Measurements from ENCODE around the gene MED13L.
"Not testable (repeated sequence)": the region's sequence is repeated elsewhere in the genome, so short reads cannot be mapped to it uniquely, and the experiment has no call there.

MED13L gene

DNA sequence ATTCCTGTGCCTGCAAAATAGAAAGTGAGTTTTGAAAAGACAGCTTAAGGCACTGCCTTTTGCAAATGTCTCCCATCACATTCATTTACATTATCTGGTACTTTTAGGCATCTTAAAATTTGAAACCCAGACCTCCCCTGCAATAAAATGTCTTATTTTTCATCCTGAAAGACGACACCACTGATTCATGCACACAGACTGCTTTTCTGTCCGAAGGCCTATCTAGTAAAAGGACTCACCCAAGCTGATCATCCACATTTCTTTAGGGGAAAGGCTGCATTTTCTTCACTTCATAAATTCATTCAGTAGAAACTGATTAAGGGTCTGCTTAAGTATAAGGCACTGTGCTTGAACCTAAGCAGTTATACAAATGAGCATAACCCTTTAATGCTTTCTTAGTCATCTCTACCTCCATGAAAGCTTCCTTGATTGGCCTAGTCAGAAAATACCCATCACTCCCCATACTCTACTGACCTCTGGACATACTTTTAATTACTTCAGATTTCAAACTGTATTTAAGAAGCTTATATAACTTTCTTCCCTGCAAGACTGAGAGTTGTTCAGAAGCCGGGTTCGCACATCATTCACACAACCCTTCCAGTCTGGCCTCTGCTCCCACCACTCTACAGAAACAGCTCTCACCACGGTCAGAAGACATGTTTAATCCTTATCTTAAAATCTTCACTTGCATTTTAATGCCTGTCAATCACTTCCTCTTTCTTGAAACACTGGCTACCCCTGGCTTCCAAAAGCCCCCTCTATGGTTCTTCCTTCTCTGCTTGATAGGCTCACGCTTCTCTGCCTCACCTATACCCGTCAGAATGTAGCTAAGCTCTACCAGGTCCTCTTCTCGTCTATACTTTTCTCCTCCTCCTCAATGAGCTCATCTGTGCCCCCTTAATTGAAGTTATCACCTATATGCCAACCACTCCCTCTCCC, 288.6 kb downstream of the MED13L start:
- DNase-seq (ENCODE audit: extremely low read depth in 1 of 2, low read depth in 1 of 2) = no peak

DNA sequence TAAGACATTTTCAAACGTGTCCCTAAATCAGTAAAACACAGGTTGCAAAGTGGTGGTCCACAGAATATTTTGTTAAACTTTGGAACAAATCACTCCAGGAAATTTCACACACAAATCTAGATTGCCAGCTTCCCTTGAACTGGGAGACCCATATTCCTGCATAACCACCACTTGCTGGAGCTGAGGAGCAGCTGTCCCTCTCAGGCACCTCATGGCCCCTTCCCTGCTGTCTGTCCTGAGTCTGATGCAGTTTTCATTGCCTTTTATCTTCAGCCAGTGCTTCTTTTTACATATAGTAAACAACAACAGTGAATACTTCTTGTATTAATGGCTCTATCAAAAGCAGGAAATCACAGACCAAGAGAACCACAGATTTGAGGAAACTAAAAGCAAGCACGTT, 289.3 kb downstream of the MED13L start:
- DNase-seq (ENCODE audit: extremely low read depth in 1 of 2, low read depth in 1 of 2) = no peak

DNA sequence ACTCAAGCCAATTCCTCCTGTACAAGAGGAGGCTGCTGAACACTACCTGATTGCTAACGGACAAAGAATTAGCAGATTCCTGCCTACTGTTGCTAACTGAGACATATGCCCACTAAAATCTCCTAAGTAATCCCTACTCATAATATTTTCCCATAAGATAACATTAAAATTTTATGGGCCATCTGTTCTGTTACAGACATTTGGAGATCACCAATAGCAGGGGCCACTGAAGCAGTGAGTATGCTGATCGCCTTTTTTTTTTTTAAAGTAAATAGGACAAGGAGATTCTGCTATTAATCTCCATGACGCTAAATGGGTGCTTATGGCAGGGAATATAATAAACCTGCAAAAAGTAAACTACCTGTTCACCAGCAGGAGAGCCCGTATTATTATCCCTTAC, 292.9 kb downstream of the MED13L start:
- no peak for DNase-seq (ENCODE audit: extremely low read depth in 1 of 2, low read depth in 1 of 2)

DNA sequence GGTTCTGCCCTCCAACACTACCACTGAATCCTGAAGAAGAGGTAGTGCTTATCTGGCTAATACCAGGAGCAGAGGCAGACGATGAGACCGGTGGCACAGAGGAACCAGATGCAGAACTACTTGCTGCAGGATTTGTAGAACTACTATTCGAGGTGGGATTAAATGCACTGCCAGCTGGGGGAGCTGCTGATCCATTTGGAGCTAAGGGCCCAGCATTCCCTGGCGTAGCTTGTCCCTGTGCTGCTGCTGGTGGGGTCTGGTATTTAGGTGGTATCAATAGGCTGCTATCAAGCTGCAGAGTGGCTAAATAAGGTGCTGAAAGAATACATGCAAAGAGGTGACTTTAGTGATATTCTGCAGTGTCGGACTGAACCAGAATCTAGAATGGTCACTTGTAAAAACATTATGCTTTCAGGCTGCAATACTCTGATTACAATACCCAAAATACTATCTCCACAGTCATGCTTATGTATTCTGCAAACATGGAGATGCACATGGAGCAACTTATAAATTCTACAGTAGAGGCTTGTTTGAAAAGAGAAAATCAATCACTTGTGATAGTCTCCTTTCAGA, 294.2 kb downstream of the MED13L start:
- no peak for DNase-seq (ENCODE audit: extremely low read depth in 1 of 2, low read depth in 1 of 2)

DNA sequence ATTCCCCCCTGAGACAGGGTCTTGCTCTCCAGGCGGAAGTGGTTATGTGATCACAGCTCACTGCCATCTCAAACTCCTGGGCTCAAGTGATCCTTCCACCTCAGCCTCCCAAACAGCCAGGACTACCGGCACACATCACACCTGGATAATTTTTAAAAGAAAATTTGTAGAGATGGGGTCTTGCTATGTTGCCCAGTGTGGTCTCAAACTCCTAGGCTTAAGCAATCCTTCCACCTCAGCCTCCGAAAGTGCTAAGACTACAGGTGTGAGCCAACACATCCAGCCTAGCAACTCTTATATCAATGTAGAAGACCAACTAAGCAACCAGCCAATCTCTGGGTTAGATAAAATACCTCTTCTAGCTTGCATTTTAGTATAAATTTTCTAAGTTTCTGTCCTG, 297.2 kb downstream of the MED13L start:
- no peak for DNase-seq (ENCODE audit: extremely low read depth in 1 of 2, low read depth in 1 of 2)

DNA sequence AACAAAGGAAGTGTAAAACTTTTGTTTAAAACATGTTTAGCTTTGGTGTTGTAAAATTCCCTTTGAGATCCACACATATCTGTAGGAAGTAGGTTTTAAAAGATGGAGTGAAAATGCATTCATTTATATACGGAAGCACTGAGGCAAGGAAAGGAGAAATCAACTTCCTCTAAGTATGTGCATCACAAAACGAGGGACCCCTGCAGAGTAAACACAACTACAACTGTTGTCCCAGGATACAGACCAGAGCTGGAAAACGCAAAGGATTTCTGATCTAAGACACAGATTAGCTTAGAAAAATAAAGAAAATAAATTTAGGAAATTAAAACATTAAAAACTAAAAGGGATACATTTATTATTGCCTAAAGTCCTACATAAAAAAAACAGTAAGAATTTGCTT, 297.6 kb downstream of the MED13L start:
- DNase-seq (ENCODE audit: extremely low read depth in 1 of 2, low read depth in 1 of 2) = no peak

DNA sequence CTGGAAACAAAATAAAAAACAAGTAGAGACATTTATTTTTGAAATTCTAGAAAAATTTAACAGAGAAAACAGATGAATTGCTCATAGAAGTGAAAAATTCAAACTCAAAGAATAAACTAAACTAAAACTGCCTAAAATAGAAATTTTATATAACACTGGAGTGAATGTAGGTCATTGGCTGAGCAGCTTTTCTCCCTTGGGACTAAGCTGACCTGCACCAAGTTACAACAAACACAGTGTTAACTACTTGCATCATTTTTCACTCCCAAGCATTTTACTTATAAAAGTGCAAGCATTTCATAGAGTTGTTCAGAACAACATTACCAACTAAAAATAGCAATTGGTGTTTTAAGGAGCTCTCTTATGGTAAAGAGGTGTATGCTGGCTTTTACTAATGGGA, 298.1 kb downstream of the MED13L start:
- no peak for DNase-seq (ENCODE audit: extremely low read depth in 1 of 2, low read depth in 1 of 2)

DNA sequence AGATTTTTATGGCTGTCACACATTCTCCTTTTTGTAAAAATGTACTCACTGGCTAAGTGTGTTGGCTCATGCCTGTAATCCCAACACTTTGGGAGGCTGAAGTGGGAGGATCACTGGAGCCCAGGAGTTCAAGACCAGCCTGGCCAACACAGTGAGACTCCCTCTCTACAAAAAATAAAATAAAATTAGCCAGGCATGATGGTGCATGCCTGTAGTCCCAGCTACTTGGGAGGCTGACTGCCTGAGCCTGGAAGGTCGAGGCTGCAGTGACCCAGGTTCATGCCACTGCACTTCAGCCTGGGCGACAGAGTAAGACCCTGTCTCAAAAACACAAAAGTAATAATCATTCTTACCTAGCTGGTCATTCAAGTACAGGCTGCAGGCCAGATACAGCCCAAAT, 300.7 kb downstream of the MED13L start:
- not testable (repeated sequence) for DNase-seq (ENCODE audit: extremely low read depth in 1 of 2, low read depth in 1 of 2)

DNA sequence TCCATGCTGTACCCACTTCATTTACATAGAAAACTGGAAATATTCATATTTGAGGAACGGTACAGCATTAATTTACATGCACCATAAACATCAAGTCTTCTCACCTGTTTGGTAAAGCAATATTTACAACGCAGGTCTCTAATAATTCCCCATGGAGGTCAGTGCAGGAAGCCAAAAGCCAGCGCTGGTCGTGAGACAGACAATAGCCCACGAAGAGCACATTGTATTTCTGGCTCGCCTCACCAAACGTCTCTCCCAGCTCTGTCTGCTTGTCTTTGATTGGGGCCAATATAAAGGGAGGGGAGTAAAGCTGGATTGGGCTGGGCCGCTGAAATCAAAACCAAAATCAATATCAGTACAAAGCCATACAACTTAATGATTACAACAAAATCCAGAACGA, 302.1 kb downstream of the MED13L start:
- no peak for DNase-seq (ENCODE audit: extremely low read depth in 1 of 2, low read depth in 1 of 2)

DNA sequence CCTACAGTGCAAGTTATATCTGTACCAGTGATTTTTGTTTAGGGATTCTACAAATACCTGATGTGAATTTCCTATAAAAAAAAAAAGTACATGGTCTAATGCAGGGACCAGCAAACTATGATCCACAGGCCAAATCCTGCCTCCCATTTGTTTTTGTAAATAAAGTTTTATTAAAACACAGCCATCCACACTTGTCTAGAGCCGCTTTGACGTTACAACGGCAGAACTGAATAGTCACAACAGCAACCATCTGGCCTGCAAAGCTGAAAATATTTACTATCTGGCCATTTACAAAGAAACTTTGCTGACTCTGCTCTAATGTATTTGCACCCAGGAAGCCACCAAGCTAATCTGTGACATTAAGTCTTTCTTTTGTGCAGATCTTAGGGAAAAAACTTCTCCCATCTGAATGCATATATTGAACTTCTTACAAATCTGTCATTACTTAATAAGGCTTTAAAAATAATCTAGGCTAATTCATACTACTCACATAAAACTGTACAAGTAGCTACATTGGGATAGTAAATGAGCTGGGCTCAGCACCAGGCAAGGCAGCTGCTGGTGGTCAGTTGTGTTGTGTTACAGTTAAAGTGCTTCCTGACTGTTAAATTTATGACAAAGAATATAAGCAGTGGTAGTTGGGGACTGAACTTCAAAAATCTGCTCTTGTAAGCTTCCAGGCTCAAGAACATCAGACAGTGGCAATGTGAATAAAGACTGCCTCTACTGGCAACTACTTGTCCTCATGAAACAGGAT, 303.3 kb downstream of the MED13L start:
- no peak for DNase-seq (ENCODE audit: extremely low read depth in 1 of 2, low read depth in 1 of 2)

DNA sequence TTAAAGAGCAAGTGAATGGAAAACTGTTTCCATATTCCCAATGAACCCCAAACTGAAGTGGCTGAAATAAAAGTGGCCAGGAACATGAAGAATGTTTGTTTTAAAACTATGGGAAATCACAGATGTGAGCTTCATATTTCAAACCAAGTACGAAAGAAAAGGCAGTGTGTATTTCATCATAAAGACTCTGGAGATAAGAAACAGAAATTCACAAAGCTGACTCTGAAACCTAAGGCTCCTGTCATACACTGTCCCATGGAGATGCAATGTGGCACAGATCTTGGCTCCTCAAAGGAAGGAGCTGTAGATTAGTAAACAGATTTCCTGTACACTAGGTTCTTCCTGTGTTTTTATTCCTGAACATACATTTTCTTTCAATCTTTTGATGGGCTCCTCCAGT, 304.4 kb downstream of the MED13L start:
- DNase-seq (ENCODE audit: extremely low read depth in 1 of 2, low read depth in 1 of 2) = no peak

DNA sequence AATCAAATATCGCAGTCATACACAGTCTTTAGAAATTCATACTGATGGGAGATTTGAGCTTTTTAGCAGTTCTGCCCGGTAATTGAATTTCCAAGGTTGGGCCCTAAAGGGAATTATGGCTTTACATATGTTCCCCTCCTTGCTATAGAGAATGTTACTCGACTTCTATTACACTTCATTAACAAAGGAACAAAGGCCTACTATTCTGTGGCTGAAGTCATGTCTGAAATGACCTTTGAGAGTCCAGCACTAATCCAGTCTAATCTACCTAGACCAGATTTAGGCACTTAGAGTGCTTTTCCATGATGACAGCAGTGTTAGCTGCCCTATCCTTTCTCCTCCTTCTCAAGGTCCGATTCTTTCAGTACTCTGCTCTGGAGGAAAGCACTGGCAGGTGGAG, 305.3 kb downstream of the MED13L start:
- no peak for DNase-seq (ENCODE audit: extremely low read depth in 1 of 2, low read depth in 1 of 2)

DNA sequence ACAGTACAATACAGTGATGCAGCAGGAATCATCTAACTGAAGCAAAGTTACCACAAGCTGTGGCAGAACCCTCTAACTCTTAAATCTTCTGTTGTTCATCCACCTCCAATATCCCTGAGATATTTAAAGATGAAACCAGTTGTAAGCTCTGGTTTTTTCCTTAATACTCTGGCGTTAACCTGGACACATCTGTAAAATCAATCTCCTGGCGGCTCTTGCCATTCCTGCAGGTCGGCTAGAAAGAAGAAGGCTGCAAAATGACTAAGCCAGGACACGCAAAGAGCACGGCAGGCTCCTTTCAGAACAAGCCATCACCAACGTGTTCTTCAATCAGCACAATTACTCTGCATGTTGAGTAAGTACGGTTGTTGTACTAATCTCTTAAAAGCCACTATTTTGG, 309.3 kb downstream of the MED13L start:
- DNase-seq (ENCODE audit: extremely low read depth in 1 of 2, low read depth in 1 of 2) = no peak

DNA sequence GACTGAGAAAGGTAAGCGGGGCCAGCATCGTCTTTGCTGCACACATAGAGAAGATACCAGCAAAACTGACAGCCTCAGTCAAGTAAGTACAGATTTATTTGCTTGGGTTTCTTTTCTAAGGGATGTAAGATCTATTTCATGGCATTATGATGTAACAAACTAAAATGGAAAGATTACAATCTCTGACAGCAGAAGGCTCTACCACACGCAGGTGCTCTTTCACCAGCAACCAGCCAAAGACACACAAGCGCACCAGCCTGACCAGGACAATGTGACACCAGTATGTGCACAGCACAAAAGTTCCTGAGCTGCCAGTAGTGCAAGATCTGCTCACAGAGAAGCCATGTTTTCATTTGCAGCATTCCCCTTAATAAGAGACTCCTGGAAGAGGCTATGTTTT, 311.1 kb downstream of the MED13L start:
- DNase-seq (ENCODE audit: extremely low read depth in 1 of 2, low read depth in 1 of 2) = no peak

DNA sequence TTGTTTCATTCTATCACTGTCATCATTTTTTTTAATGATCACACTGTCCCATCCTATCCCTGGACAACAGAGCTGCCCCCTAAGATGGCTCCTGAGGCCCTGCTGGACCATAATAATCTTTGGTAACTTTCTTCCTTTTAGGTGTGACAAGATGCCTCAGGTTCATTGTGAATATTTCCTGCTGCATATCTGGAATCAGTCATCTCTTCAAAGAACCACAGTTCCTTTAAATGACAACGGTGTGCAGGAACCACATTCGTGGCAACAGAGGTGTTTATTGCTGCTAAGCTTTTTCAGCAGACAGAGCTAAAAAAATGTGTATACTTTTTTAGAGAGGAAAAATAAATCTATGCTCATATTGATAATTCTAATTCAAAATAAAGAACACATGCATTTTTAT, 312.9 kb downstream of the MED13L start:
- no peak for DNase-seq (ENCODE audit: extremely low read depth in 1 of 2, low read depth in 1 of 2)

DNA sequence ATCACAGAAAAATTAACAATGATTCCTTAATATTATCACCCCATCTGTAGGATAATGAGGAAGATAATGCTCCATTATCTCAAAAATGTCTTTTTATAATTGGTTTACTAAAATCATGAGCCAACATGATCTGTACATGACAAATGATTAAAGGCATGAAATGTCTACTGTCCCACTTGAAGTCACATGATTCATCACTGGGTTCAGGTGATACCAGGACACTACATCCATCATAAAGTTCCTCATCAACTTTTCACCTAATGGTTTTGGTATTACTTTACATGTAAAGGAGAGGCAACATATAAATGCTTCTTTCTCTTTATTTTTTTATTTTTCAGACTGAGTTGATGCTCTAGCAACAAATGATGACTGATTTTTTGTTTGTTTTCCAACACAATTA, 313.3 kb downstream of the MED13L start:
- no peak for DNase-seq (ENCODE audit: extremely low read depth in 1 of 2, low read depth in 1 of 2)

DNA sequence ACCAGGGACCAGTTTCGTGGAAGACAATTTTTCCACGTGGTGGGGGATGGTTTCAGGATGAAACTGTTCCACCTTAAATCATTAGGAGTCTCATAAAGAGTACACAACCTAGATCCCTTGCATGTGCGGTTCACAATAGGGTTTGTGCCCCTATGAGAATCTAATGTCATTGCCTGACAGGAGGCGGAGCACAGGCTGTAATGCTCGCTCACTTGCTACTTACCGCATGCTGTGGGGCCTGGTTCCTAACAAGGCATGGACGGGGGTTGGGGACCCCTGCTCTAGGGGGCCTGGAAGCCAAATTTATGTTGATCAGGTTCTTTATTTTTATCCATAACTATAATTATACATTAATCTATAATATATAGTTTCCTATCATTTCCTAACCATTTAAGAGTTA, 315.3 kb downstream of the MED13L start:
- DNase-seq (ENCODE audit: extremely low read depth in 1 of 2, low read depth in 1 of 2) = no peak

DNA sequence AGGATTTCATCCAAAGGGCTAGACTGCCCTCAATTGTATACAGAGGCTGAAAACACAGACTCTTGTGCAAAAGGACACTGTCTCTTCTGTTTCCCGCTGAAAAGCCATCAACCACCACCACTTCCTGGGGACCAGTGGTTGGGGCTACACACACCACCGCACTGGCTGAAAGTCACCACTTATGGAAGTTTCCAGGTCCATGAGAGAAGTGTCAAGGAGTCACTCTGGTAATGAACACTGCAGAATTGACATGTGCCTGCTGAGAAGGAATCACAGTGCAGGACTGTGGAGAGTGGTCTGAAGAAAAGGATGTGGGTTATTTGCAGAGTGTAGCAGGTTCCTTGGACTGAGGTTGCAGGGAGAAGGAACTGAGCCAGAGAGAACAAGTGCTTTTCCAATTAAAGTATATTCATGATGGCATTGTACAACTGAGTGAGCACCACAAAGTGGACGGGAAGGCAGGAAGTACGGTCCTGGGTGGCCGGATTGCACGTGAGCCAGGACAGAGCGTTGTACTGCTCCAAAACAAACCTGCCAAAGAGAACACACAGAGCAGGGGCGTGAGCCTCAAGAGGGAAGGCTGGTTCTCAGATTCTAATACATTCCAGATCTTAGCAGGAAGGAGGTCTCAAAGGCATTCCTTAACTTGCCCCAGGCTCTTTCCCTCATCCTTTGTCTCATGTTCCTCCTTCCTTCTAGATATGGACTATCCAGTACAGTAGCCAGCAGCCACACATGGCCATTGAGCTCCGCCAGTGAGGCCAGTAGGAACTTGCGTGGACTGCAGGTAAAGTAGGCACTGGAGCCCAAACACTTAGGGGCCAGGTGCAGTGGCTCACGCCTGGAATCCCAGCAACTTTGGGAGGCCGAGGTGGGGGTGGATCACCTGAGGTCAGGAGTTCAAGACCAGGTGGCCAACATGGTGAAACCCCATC, 316.4 kb downstream of the MED13L start:
- no peak for DNase-seq (ENCODE audit: extremely low read depth in 1 of 2, low read depth in 1 of 2)

DNA sequence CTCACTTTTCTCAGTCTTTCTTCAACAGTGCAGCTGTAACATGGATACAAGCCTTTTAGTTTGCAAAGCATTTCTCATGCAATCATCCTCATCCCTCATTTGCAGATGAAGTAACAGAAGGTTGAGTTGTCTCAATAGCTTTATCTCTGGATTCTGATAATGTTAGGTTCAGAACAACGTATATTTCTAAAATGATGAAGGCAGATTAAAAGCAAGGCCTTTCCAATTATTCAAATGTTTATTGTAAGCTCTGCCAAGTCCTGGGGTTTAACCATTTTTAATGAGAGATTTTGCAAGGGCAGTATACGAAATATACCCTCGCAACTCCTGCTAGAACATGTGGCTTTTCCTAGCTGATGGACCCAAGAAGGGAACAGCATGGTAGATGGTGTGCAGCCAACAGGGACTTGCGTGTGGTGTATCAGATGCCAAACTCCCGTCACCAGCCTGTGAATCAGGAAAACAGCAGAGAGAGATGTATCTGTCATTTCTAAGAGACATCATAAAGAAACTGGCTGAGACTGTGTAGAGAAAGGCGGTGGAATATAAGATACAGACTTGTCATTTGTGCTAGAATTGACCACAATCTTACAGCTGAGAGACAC, 319.7 kb downstream of the MED13L start:
- DNase-seq (ENCODE audit: extremely low read depth in 1 of 2, low read depth in 1 of 2) = no peak

DNA sequence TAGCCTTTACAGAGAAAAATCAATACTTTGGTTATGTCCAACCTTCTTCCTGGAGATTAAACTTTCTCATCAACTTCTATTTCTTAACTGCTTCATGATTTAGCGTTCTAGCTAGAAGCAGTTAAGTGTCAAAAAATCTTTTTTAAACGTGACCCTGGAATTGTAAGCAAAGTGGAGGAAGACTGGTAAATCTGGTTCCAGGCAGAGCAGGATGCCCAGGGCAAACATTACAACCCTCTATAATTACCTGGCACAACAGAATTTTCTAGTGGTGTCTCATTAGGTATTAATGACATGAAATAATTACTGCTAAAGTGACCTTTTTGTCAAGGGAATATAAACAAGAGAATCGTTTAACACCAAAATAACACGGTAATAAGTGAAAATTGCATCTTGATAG, 320.8 kb downstream of the MED13L start:
- no peak for DNase-seq (ENCODE audit: extremely low read depth in 1 of 2, low read depth in 1 of 2)

Measured in activated CD8-positive, alpha-beta memory T cell treated with anti-CD3 and anti-CD28 coated beads for 1 hour (primary cell).